CD4-positive, alpha-beta memory T cell (primary cell): ENCODE results near the gene TMEM222. TPM values are rescaled to one million over a fixed set of nuclear protein-coding genes. Genes with fewer than 3 reads are reported as not detected.

Experiments used
- CTCF ChIA-PET: fragments of 350-600 bp; sonication (Branson Sonifier 250); formaldehyde crosslinking; loops from one replicate; lab custom pipeline; 2021; ENCODE audit warnings: inconsistent platforms; ENCODE audit not compliant: partially characterized antibody; lab: Charles Lee
- POLR2A ChIA-PET: fragments of 350-600 bp; sonication (Branson Sonifier 250); formaldehyde crosslinking; loops from one replicate; lab custom pipeline; 2021; ENCODE audit not compliant: partially characterized antibody; lab: Charles Lee
- DNase-seq, 5 donors: peaks; one replicate each; pipeline versions ENCODE4 v3.0.0 to v3.0.0-alpha.2; 2020 to 2022; ENCODE audit warnings: mixed read lengths in 1 of 5
- H3K27ac ChIP-seq: one replicate; pipeline ENCODE4 v1.7.0; 2013; ENCODE audit warnings: low read depth, low read length
- H3K27me3 ChIP-seq: 2 replicates; pipeline ENCODE4 v1.7.0; 2013; ENCODE audit warnings: mild to moderate bottlenecking, low read length, moderate library complexity; ENCODE audit not compliant: insufficient read depth
- H3K36me3 ChIP-seq: 2 replicates; pipeline ENCODE4 v1.7.0; 2013; ENCODE audit warnings: mild to moderate bottlenecking, low read length, moderate library complexity; ENCODE audit not compliant: insufficient read depth
- H3K4me1 ChIP-seq: 2 replicates; pipeline ENCODE4 v1.7.0; 2013; ENCODE audit warnings: mild to moderate bottlenecking, low read length, moderate library complexity; ENCODE audit not compliant: insufficient read depth
- H3K4me3 ChIP-seq, 2 donors: one replicate each; pipeline ENCODE4 v1.7.0; 2013; ENCODE audit warnings: low read length in 2 of 2, mild to moderate bottlenecking in 1 of 2
- H3K9me3 ChIP-seq, 2 donors: one replicate each; pipeline ENCODE4 v1.7.0; 2013; ENCODE audit warnings: low read length in 2 of 2, control low read depth in 1 of 2; ENCODE audit not compliant: control insufficient read depth in 1 of 2
- H3K27ac Mint-ChIP-seq, 7 donors: one replicate each; pipeline ENCODE4 v1.8.0; 2020 to 2021; ENCODE audit warnings: mixed read lengths in 7 of 7, mild to moderate bottlenecking in 6 of 7, inconsistent platforms in 3 of 7, moderate library complexity in 3 of 7
- H3K27me3 Mint-ChIP-seq, 2 donors: one replicate each; pipeline ENCODE4 v1.8.0; 2020 to 2021; ENCODE audit warnings: mixed read lengths in 2 of 2
- H3K36me3 Mint-ChIP-seq, 2 donors: one replicate each; pipeline ENCODE4 v1.8.0; 2020 to 2021; ENCODE audit warnings: mixed read lengths in 2 of 2, inconsistent platforms in 1 of 2, mild to moderate bottlenecking in 1 of 2
- H3K4me1 Mint-ChIP-seq, 4 donors: one replicate each; pipeline ENCODE4 v1.8.0; 2020 to 2021; ENCODE audit warnings: mixed read lengths in 4 of 4, mild to moderate bottlenecking in 1 of 4
- H3K4me3 Mint-ChIP-seq, 8 donors: one replicate each; pipeline ENCODE4 v1.8.0; 2020 to 2021; ENCODE audit warnings: mixed read lengths in 8 of 8, mild to moderate bottlenecking in 7 of 8, moderate library complexity in 6 of 8, inconsistent platforms in 3 of 8
- H3K9me3 Mint-ChIP-seq, 8 donors: one replicate each; pipeline ENCODE4 v1.8.0; 2020 to 2021; ENCODE audit warnings: mixed read lengths in 8 of 8, mild to moderate bottlenecking in 5 of 8, inconsistent platforms in 3 of 8, moderate library complexity in 1 of 8
- intact Hi-C: fragments of 100-400 bp; cut with micrococcal nuclease; formaldehyde crosslinking; loops from one replicate; pipeline ENCODE4 v1.15.1; 2023
- polyA plus RNA-seq, 2 donors: library from polyadenylated mRNA; unstranded; fragments of 300-500 nt; fragmentation: Illumina TruSeq; gene quantifications; one replicate each; pipeline ENCODE4 v1.2.3, GENCODE V29; 2021
- total RNA-seq, 2 experiments: library from RNA; stranded (reverse); gene quantifications; one replicate each; pipeline ENCODE4 v1.2.3, GENCODE V29; 2021

TMEM222 gene
- total and polyA plus RNA-seq, 4 experiments from 2014 or later: 44.4 to 80.9 (median 50.4) TPM

- peaks cover 0 to 13% of the 10 kb centered on the region in 2 donors for H3K36me3 Mint-ChIP-seq
- peak overlapping the region in 2 of 7 donors; percentile 15 to 38 for H3K27ac Mint-ChIP-seq
- peaks cover 14% of the 10 kb centered on the region for H3K4me1 ChIP-seq
- no peaks in the 10 kb centered on the region for H3K36me3 ChIP-seq
- no peaks in the 10 kb centered on the region for H3K9me3 ChIP-seq
- H3K4me1 Mint-ChIP-seq: peaks cover 6 to 23% (median 11%) of the 10 kb centered on the region in 4 donors
- no peak overlapping the region for H3K27ac ChIP-seq
- H3K9me3 Mint-ChIP-seq: peaks cover 0 to 2% (median 0%) of the 10 kb centered on the region in 8 donors
- peaks cover 3 to 4% of the 10 kb centered on the region in 2 donors for H3K27me3 Mint-ChIP-seq
- H3K27me3 ChIP-seq: peaks cover 5% of the 10 kb centered on the region
- intact Hi-C loops: no loop called here
- POLR2A ChIA-PET: interaction anchor here (1.3 to 1.5 kb wide), 2 partner anchors 9 to 42 kb away, joined by 3 read pairs; no protein-coding TSS in a partner anchor
- CTCF ChIA-PET: interaction anchor here (1.4 to 3.1 kb wide), 2 partner anchors 8 to 22 kb away, joined by 3 to 12 read pairs; no protein-coding TSS in a partner anchor
- H3K4me3 ChIP-seq: no peak overlapping the region
- no peak overlapping the region for H3K4me3 Mint-ChIP-seq
- DNase-seq: no peak
Observed at GRCh38 chr1:27318136-27318535, 3.8 kb upstream of the TMEM222 start.

GRCh38 chr1:27318596-27318995 lies 3.4 kb upstream of the TMEM222 start:
- no peaks in the 10 kb centered on the region for H3K36me3 ChIP-seq
- DNase-seq: no peak
- no peaks in the 10 kb centered on the region for H3K9me3 ChIP-seq
- H3K4me3 ChIP-seq: no peak overlapping the region
- ChIA-PET CTCF (interaction anchor here (1.0 to 3.1 kb wide), 3 partner anchors 14 to 40 kb away, joined by 3 to 12 read pairs (median 4); no protein-coding TSS in a partner anchor), POLR2A (interaction anchor here (1.5 kb wide), 1 partner anchor 9 kb away, joined by 3 read pairs; no protein-coding TSS in a partner anchor)
- H3K4me3 Mint-ChIP-seq: no peak overlapping the region
- H3K27me3 ChIP-seq: peaks cover 5% of the 10 kb centered on the region
- H3K4me1 Mint-ChIP-seq: peaks cover 6 to 26% (median 14%) of the 10 kb centered on the region in 4 donors
- no peak overlapping the region for H3K27ac Mint-ChIP-seq
- H3K27ac ChIP-seq: no peak overlapping the region
- intact Hi-C loops: no loop called here
- H3K27me3 Mint-ChIP-seq: peaks cover 3 to 4% of the 10 kb centered on the region in 2 donors
- peaks cover 0 to 2% (median 0%) of the 10 kb centered on the region in 8 donors for H3K9me3 Mint-ChIP-seq
- H3K36me3 Mint-ChIP-seq: peaks cover 0 to 13% of the 10 kb centered on the region in 2 donors
- H3K4me1 ChIP-seq: peaks cover 19% of the 10 kb centered on the region

- Histone ChIP-seq H3K9me3 (no peaks in the 10 kb centered on the region), H3K27ac (peak overlapping the region; percentile 95), H3K36me3 (peaks cover 18% of the 10 kb centered on the region), H3K27me3 (peaks cover 5% of the 10 kb centered on the region), H3K4me1 (peaks cover 57% of the 10 kb centered on the region), H3K4me3 (peak overlapping the region; percentile 89 to 97)
- ChIA-PET CTCF (interaction anchor here (0.5 to 2.9 kb wide), 9 partner anchors 10 to 277 kb away, joined by 3 to 29 read pairs (median 7); partner anchors contain the start of gene MAP3K6), POLR2A (interaction anchor here (0.9 to 8.8 kb wide), 11 partner anchors 10 to 340 kb away, joined by 3 to 61 read pairs (median 4); partner anchors contain the start of genes MAP3K6 and SYTL1)
- intact Hi-C loops: loop anchor here (1.0 to 2.0 kb wide), 4 partner anchors 20 to 450 kb away; partner anchors contain the start of genes SLC9A1, STX12, SYTL1 and WDTC1
- DNase-seq: no peak
- Mint-ChIP-seq H3K4me3 (peak overlapping the region; percentile 95 to 99 (median 98)), H3K36me3 (peaks cover 8 to 45% of the 10 kb centered on the region in 2 donors), H3K4me1 (peaks cover 29 to 62% (median 47%) of the 10 kb centered on the region in 4 donors), H3K27me3 (peaks cover 3 to 4% of the 10 kb centered on the region in 2 donors), H3K9me3 (peaks cover 0 to 2% (median 0%) of the 10 kb centered on the region in 8 donors), H3K27ac (peak overlapping the region; percentile 95 to 98 (median 96))
Observed at GRCh38 chr1:27322569-27323240, 742 bp downstream of the TMEM222 start.

- Mint-ChIP-seq H3K36me3 (peaks cover 8 to 58% of the 10 kb centered on the region in 2 donors), H3K4me1 (peaks cover 40 to 80% (median 64%) of the 10 kb centered on the region in 4 donors), H3K27ac (peak overlapping the region in 3 of 7 donors; percentile 1 to 60 (median 42))
Observed at GRCh38 chr1:27325286-27325685, 3.3 kb downstream of the TMEM222 start.

GRCh38 chr1:27327964-27328363 lies 6.0 kb downstream of the TMEM222 start:
- intact Hi-C loops: no loop called here
- H3K4me3 ChIP-seq: no peak overlapping the region
- H3K27me3 Mint-ChIP-seq: no peaks in the 10 kb centered on the region
- peaks cover 8 to 60% of the 10 kb centered on the region in 2 donors for H3K36me3 Mint-ChIP-seq
- H3K27me3 ChIP-seq: no peaks in the 10 kb centered on the region
- H3K4me1 ChIP-seq: peaks cover 73% of the 10 kb centered on the region
- H3K27ac Mint-ChIP-seq: peak overlapping the region in 4 of 7 donors; percentile 43 to 92 (median 66)
- H3K36me3 ChIP-seq: peaks cover 50% of the 10 kb centered on the region
- no peaks in the 10 kb centered on the region for H3K9me3 Mint-ChIP-seq
- H3K4me1 Mint-ChIP-seq: peaks cover 41 to 87% (median 63%) of the 10 kb centered on the region in 4 donors
- peak overlapping the region in 1 of 8 donors; percentile 54 for H3K4me3 Mint-ChIP-seq
- CTCF ChIA-PET: interaction anchor here (1.3 to 3.3 kb wide), 5 partner anchors 28 to 60 kb away, joined by 3 to 15 read pairs (median 14); no protein-coding TSS in a partner anchor
- H3K27ac ChIP-seq: no peak overlapping the region
- POLR2A ChIA-PET: interaction anchor here (1.0 to 8.8 kb wide), 3 partner anchors 8 to 73 kb away, joined by 3 to 61 read pairs (median 5); partner anchors contain the start of gene SYTL1
- H3K9me3 ChIP-seq: no peaks in the 10 kb centered on the region
- DNase-seq: no peak

More at GRCh38 chr1:27325286-27325685, 3.3 kb downstream of the TMEM222 start:
- Histone ChIP-seq H3K36me3 (peaks cover 29% of the 10 kb centered on the region), H3K27ac (no peak overlapping the region), H3K27me3 (peaks cover under 1% of the 10 kb centered on the region), H3K9me3 (no peaks in the 10 kb centered on the region), H3K4me3 (no peak overlapping the region), H3K4me1 (peaks cover 74% of the 10 kb centered on the region)
- no peaks in the 10 kb centered on the region for H3K27me3 Mint-ChIP-seq
- no peak for DNase-seq
- peak overlapping the region in 1 of 8 donors; percentile 4 for H3K4me3 Mint-ChIP-seq
- intact Hi-C loops: no loop called here
- POLR2A ChIA-PET: interaction anchor here (8.8 kb wide), 1 partner anchor 18 kb away, joined by 61 read pairs; the partner anchor contains the start of gene SYTL1
- CTCF ChIA-PET: interaction anchor here (0.9 to 3.3 kb wide), 3 partner anchors 11 to 62 kb away, joined by 3 to 14 read pairs (median 4); no protein-coding TSS in a partner anchor
- no peaks in the 10 kb centered on the region for H3K9me3 Mint-ChIP-seq

- H3K4me3 ChIP-seq: no peak overlapping the region
- peaks cover 0 to 2% (median 0%) of the 10 kb centered on the region in 8 donors for H3K9me3 Mint-ChIP-seq
- no peak overlapping the region for H3K27ac ChIP-seq
- peaks cover 11 to 60% of the 10 kb centered on the region in 2 donors for H3K36me3 Mint-ChIP-seq
- H3K4me3 Mint-ChIP-seq: no peak overlapping the region
- no peak for DNase-seq
- H3K27me3 Mint-ChIP-seq: no peaks in the 10 kb centered on the region
- H3K9me3 ChIP-seq: no peaks in the 10 kb centered on the region
- peaks cover 49% of the 10 kb centered on the region for H3K4me1 ChIP-seq
- intact Hi-C loops: no loop called here
- CTCF ChIA-PET: interaction anchor here (1.3 to 6.2 kb wide), 2 partner anchors 30 to 33 kb away, joined by 3 to 42 read pairs; no protein-coding TSS in a partner anchor
- peak overlapping the region in 3 of 7 donors; percentile 32 to 51 (median 43) for H3K27ac Mint-ChIP-seq
- no peaks in the 10 kb centered on the region for H3K27me3 ChIP-seq
- peaks cover 29 to 65% (median 48%) of the 10 kb centered on the region in 4 donors for H3K4me1 Mint-ChIP-seq
- POLR2A ChIA-PET: interaction anchor here (1.2 kb wide), 1 partner anchor 24 kb away, joined by 3 read pairs; no protein-coding TSS in a partner anchor
- peaks cover 55% of the 10 kb centered on the region for H3K36me3 ChIP-seq
Observed at GRCh38 chr1:27330786-27331185, 8.8 kb downstream of the TMEM222 start.
